ENCODE results near the gene ERBB4.

DNA sequence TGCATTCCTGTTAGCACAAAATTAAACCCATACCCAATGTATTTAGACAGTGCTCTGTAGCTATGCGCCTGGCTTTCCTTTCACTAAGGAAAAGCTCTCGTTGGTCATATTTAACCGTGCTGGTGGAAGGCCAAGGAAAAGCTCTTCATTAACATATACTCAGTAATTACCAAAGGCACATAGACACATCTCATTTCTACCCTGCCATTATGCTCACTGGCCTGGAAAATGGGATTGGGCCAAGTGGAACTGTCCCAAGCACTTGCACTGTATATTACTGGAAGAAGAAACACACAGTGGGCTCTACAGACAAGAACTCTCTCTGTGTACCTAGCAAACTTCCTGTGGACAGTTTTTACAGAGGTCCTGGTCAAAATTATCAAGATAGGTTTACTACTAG, 274.4 kb downstream of the ERBB4 start:
- TF ChIP-seq POLR2A (IDR thresholded peaks at IDR 0.05), result no peak
- no peak for TF ChIP-seq EP300 (IDR thresholded peaks at IDR 0.05; ENCODE audit: low read depth)
- TF ChIP-seq, protein P1, sequence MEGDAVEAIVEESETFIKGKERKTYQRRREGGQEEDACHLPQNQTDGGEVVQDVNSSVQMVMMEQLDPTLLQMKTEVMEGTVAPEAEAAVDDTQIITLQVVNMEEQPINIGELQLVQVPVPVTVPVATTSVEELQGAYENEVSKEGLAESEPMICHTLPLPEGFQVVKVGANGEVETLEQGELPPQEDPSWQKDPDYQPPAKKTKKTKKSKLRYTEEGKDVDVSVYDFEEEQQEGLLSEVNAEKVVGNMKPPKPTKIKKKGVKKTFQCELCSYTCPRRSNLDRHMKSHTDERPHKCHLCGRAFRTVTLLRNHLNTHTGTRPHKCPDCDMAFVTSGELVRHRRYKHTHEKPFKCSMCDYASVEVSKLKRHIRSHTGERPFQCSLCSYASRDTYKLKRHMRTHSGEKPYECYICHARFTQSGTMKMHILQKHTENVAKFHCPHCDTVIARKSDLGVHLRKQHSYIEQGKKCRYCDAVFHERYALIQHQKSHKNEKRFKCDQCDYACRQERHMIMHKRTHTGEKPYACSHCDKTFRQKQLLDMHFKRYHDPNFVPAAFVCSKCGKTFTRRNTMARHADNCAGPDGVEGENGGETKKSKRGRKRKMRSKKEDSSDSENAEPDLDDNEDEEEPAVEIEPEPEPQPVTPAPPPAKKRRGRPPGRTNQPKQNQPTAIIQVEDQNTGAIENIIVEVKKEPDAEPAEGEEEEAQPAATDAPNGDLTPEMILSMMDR (IDR thresholded peaks at IDR 0.05), result no peak
- no peak for TF ChIP-seq POLR2AphosphoS5 (IDR thresholded peaks at IDR 0.05)

Measured in transverse colon (tissue), 4 donors.